K562 (cell line): ENCODE measurements around the gene ZFP37. TPM values are rescaled to one million over a fixed set of nuclear protein-coding genes. Genes with fewer than 3 reads are reported as not detected.

ENCODE experiments used
- ATAC-seq: fragments of 200-7000 bp; cut with Tn5 transposase; 3 replicates; pipeline ENCODE4 v1.9.1; 2020; ENCODE audit warnings: moderate library complexity
- Bru-seq: library from RNA; stranded (reverse); fragments of 400-500 nt; gene quantifications from one replicate; lab custom pipeline; 2021; lab: Mats Ljungman, UMichigan
- BruChase-seq, 2 experiments: library from RNA; stranded (reverse); fragments of 400-500 nt; gene quantifications; one replicate each; lab custom pipeline; 2021; lab: Mats Ljungman, UMichigan
- BruUV-seq: library from RNA; stranded (reverse); fragments of 400-500 nt; replicated peaks from 2 replicates; lab custom pipeline; 2021; lab: Mats Ljungman, UMichigan
- CTCF ChIA-PET: fragments of 300-600 bp; formaldehyde crosslinking; extraction: SDS; loops from one replicate; lab custom pipeline; 2021; ENCODE audit warnings: low intra/inter-chr PET ratio; lab: Yijun Ruan, JAX
- POLR2A ChIA-PET: fragments of 300-600, 350-650 bp; sonication (Branson Sonifier 250); formaldehyde crosslinking; extraction: SDS; loops from one replicate; lab custom pipeline; 2021; ENCODE audit warnings: antibody characterized with exemption, inconsistent platforms; lab: Yijun Ruan, JAX
- DNase-seq, 4 experiments: peaks; one replicate each; pipeline versions ENCODE4 v3.0.0 to v3.0.0-alpha.2; 2011 to 2018; ENCODE audit warnings: low spot score in 3 of 4, mixed read lengths in 3 of 4; ENCODE audit errors: extremely low read depth in 1 of 4
- FAIRE-seq: peaks from 2 replicates; lab custom pipeline; 2011; peaks lifted over from hg19 to GRCh38; lab: Jason Lieb, UNC
- H2AFZ ChIP-seq: 2 replicates; pipeline ENCODE4 v1.6.0; 2011; ENCODE audit warnings: low read depth, low read length, control low read depth, inconsistent platforms
- H3K27ac ChIP-seq: fragments of 200-600 bp; 3 replicates; pipeline ENCODE4 v1.8.0; 2011; ENCODE audit warnings: low read depth, mild to moderate bottlenecking, control low read depth, inconsistent platforms, low read length, moderate library complexity, mixed read lengths; ENCODE audit errors: extremely low read depth
- H3K27me3 ChIP-seq, 2 experiments: fragments of 300-600 bp in 1 of 2; 2 replicates in 1 of 2; 3 replicates in 1 of 2; pipeline versions ENCODE4 v1.6.0 to v1.8.0; 2011; ENCODE audit warnings: inconsistent platforms in 2 of 2, low read length in 2 of 2, mild to moderate bottlenecking in 1 of 2, mixed read lengths in 1 of 2, moderate library complexity in 1 of 2; ENCODE audit not compliant: control insufficient read depth in 2 of 2, insufficient read depth in 2 of 2
- H3K36me3 ChIP-seq: fragments of 300-600 bp; 3 replicates; pipeline ENCODE4 v1.8.0; 2011; ENCODE audit warnings: mild to moderate bottlenecking, low read length, inconsistent platforms; ENCODE audit not compliant: control insufficient read depth, insufficient read depth
- H3K4me1 ChIP-seq, 2 experiments: fragments of 200-600 bp in 1 of 2; replicated peaks in 1 of 2; 2 replicates in 1 of 2; 3 replicates in 1 of 2; pipeline versions ENCODE4 v1.5.1 to v1.8.0; 2011; ENCODE audit warnings: inconsistent platforms in 2 of 2, low read length in 2 of 2, mild to moderate bottlenecking in 1 of 2, mixed read lengths in 1 of 2, moderate library complexity in 1 of 2; ENCODE audit not compliant: control insufficient read depth in 2 of 2, insufficient read depth in 2 of 2
- H3K4me2 ChIP-seq: 2 replicates; pipeline ENCODE4 v1.6.1; 2011; ENCODE audit warnings: low read length, control low read depth, inconsistent platforms, mixed read lengths; ENCODE audit not compliant: insufficient read depth
- H3K4me3 ChIP-seq: fragments of 200-600 bp; sonication (generic), shearing (Covaris generic); 2 replicates; pipeline ENCODE4 v1.5.1; 2016; ENCODE audit warnings: control low read depth, inconsistent platforms
- H3K79me2 ChIP-seq: fragments of 200-600 bp; 3 replicates; pipeline ENCODE4 v1.8.0; 2011; ENCODE audit warnings: low read length, inconsistent platforms; ENCODE audit not compliant: control insufficient read depth, insufficient read depth
- H3K9ac ChIP-seq, 2 experiments: 2 replicates each; pipeline versions ENCODE4 v1.6.0 to v1.6.1; 2011; ENCODE audit warnings: low read depth in 2 of 2, low read length in 2 of 2, control low read depth in 1 of 2, inconsistent platforms in 1 of 2, mild to moderate bottlenecking in 1 of 2, mixed read lengths in 1 of 2; ENCODE audit not compliant: insufficient read depth in 1 of 2
- H3K9me1 ChIP-seq: one replicate; pipeline ENCODE4 v1.6.0; 2011; ENCODE audit warnings: inconsistent platforms, mild to moderate bottlenecking, low read length, moderate library complexity; ENCODE audit not compliant: control insufficient read depth, insufficient read depth
- H3K9me3 ChIP-seq: replicated peaks from 2 replicates; pipeline ENCODE4 v1.5.1; 2011; ENCODE audit warnings: low read depth, low read length, inconsistent platforms; ENCODE audit not compliant: control insufficient read depth, insufficient read depth
- H4K20me1 ChIP-seq: replicated peaks from 2 replicates; pipeline ENCODE4 v1.6.1; 2011; ENCODE audit warnings: low read length, inconsistent platforms, mixed read lengths; ENCODE audit not compliant: control insufficient read depth, insufficient read depth
- MYNN ChIP-seq, 2 experiments: sonication (generic); formaldehyde crosslinking in 1 of 2; IDR thresholded peaks; 2 replicates each; pipeline versions ENCODE4 v1.5.0 to v1.6.1; 2016 to 2020; ENCODE audit warnings: antibody characterized with exemption in 1 of 2, missing genetic modification reagents in 1 of 2
- NBN ChIP-seq: fragments of 450-650 bp; IDR thresholded peaks from 2 replicates; pipeline ENCODE4 v1.6.1; 2016; ENCODE audit warnings: low read depth, mild to moderate bottlenecking
- PHB2 ChIP-seq: fragments of 450-650 bp; IDR thresholded peaks from 2 replicates; pipeline ENCODE4 v1.6.1; 2017; ENCODE audit warnings: low read depth
- POLR2G ChIP-seq: fragments of 200-400 bp; formaldehyde crosslinking; IDR thresholded peaks from 2 replicates; pipeline ENCODE4 v1.6.1; 2017; ENCODE audit warnings: low read depth, mild to moderate bottlenecking, antibody characterized with exemption, low read length, moderate library complexity
- RBM25 ChIP-seq: fragments of 200-400 bp; formaldehyde crosslinking; IDR thresholded peaks from 2 replicates; pipeline ENCODE4 v1.6.1; 2018; ENCODE audit warnings: low read length, low read depth, moderate library complexity; ENCODE audit not compliant: severe bottlenecking
- SFPQ ChIP-seq: fragments of 200-400 bp; formaldehyde crosslinking; IDR thresholded peaks from 2 replicates; pipeline ENCODE4 v1.6.1; 2017; ENCODE audit warnings: mild to moderate bottlenecking, low read depth, low read length, moderate library complexity
- TEAD4 ChIP-seq, 2 experiments: sonication (generic) in 1 of 2; formaldehyde crosslinking in 1 of 2; IDR thresholded peaks; 2 replicates each; pipeline versions ENCODE4 v1.6.1 to v1.8.0; 2012 to 2022; ENCODE audit warnings: borderline replicate concordance in 1 of 2, inconsistent platforms in 1 of 2, low read length in 1 of 2, mild to moderate bottlenecking in 1 of 2, missing genetic modification reagents in 1 of 2
- ZNF511 ChIP-seq: sonication (generic); formaldehyde crosslinking; IDR thresholded peaks from 2 replicates; pipeline ENCODE4 v1.8.0; 2022; ENCODE audit warnings: mild to moderate bottlenecking, missing genetic modification reagents
- WGBS: fragments of 100-300 bp; shearing (Covaris generic); methylation state at CpG from one replicate; pipeline ENCODE4 v1.1.6; 2016; ENCODE audit warnings: low coverage, mixed read lengths; ENCODE audit not compliant: insufficient coverage; ENCODE audit errors: missing lambda C conversion rate; 5-methylcytosine and 5-hydroxymethylcytosine counted together
- in situ Hi-C: fragments of 300-500 bp; cut with MboI; formaldehyde crosslinking; loops from 4 replicates; pipeline ENCODE4 v1.15.0; 2018; ENCODE audit warnings: inconsistent platforms, mixed read lengths
- intact Hi-C: fragments of 100-400 bp; cut with micrococcal nuclease; formaldehyde crosslinking; loops from 2 replicates; pipeline ENCODE4 v1.14.2; 2022
- long read RNA-seq, 3 experiments: library from polyadenylated mRNA in 2 of 3; library from RNA in 1 of 3; unstranded in 2 of 3; stranded (forward) in 1 of 3; transcript quantifications; one replicate each; pipeline ENCODE4 v2.0.0, GENCODE V29; 2019 to 2022
- polyA minus RNA-seq, 3 experiments: library from RNA; depleted of rRNA, polyadenylated mRNA; stranded (reverse); fragments of >200 nt; gene quantifications; 2 replicates each; pipeline ENCODE4 v1.2.3, GENCODE V29; 2011
- polyA plus RNA-seq, 8 experiments: library from polyadenylated mRNA; depleted of rRNA in 4 of 8; stranded (reverse) in 5 of 8; unstranded in 3 of 8; fragments of >200 nt; fragmentation: Nextera tagmentation in 2 of 8; fragmentation: Illumina TruSeq in 1 of 8; extraction: Ambion mirVana in 2 of 8; extraction: Trizol in 1 of 8; gene quantifications; 2 replicates each; pipeline versions ENCODE4 v1.2.1 to v1.2.3, GENCODE V29; 2011 to 2014; ENCODE audit warnings: inconsistent platforms in 1 of 8, missing spikeins in 1 of 8
- total RNA-seq, 7 experiments: library from RNA; depleted of rRNA in 6 of 7; stranded (reverse); fragments of >200 nt in 6 of 7; fragmentation: Illumina TruSeq in 2 of 7; extraction: Trizol in 2 of 7; gene quantifications; 2 replicates each; pipeline versions ENCODE4 v1.2.1 to v1.2.3, GENCODE V29; 2011 to 2021; ENCODE audit warnings: low replicate concordance in 1 of 7
- TF ChIP-seq, protein P1 (sequence below), 2 experiments: fragments of 200-800 bp in 1 of 2; sonication (Bioruptor generic) in 1 of 2; sonication (generic) in 1 of 2; formaldehyde crosslinking in 1 of 2; IDR thresholded peaks in 1 of 2; conservative IDR thresholded peaks in 1 of 2; 2 replicates each; pipeline versions ENCODE4 v1.5.0 to v1.6.1; 2016 to 2020; ENCODE audit warnings: missing compliant biosample characterization in 1 of 2, missing genetic modification characterization in 1 of 2, missing genetic modification reagents in 1 of 2

ZFP37 gene
- total RNA-seq (2011; cell fraction: chromatin; rRNA removed; ENCODE audit: low replicate concordance), result 0.76 TPM in 1 of 2 replicates, not detected in the other
- total RNA-seq (2011; cell fraction: nucleolus; rRNA removed), result under 0.01 TPM in 1 of 2 replicates, not detected in the other
- 0.07 and 0.31 TPM in 2 replicates for total RNA-seq (2011; cell fraction: nucleoplasm; rRNA removed)
- total RNA-seq (2014; rRNA removed) (0.24 TPM in 1 of 2 replicates, not detected in the other), total RNA-seq (2014; rRNA removed; fragmentation: Illumina TruSeq; extraction: Trizol) (0.29 TPM in 2 replicates), total RNA-seq (2015; rRNA removed; fragmentation: Illumina TruSeq; extraction: Trizol) (0.33 and 0.34 TPM in 2 replicates), total RNA-seq (2021) (0.22 and 0.27 TPM in 2 replicates), polyA plus RNA-seq (2011; rRNA removed) (0.03 and 0.04 TPM in 2 replicates), polyA plus RNA-seq (2014; fragmentation: Illumina TruSeq; extraction: Trizol) (0.13 and 0.15 TPM in 2 replicates), polyA plus RNA-seq (2014; fragmentation: Nextera tagmentation; extraction: Ambion mirVana) (under 1 TPM; 0.07 to 0.14 TPM), polyA plus RNA-seq (2014; rRNA removed) (0.08 and 0.09 TPM in 2 replicates), polyA minus RNA-seq (2011; rRNA and poly(A)+ RNA removed) (0.11 TPM in 1 of 2 replicates, not detected in the other), Bru-seq, nascent RNA (percentile 41 among the genes with signal in this experiment), BruChase-seq, experiment 1, labeled RNA remaining after a 2-hour chase (percentile 34 among the genes with signal in this experiment), BruChase-seq, experiment 2, labeled RNA remaining after a 6-hour chase (percentile 38 among the genes with signal in this experiment)
- polyA plus RNA-seq (2011; cell fraction: cytosol; rRNA removed), result not detected in 2 replicates
- 0.06 TPM in 1 of 2 replicates, not detected in the other for polyA plus RNA-seq (2011; cell fraction: nucleus; rRNA removed)
- polyA plus RNA-seq (2012), result 0.13 and 0.24 TPM in 2 replicates
- not detected in 2 replicates for polyA minus RNA-seq (2011; cell fraction: cytosol; rRNA and poly(A)+ RNA removed)
- polyA minus RNA-seq (2011; cell fraction: nucleus; rRNA and poly(A)+ RNA removed), result 0.13 TPM in 1 of 2 replicates, not detected in the other
- long read RNA-seq, experiment 1, result 0 reads
- long read RNA-seq, experiment 2, result 0 reads
- long read RNA-seq, experiment 3, result 0 reads

DNA sequence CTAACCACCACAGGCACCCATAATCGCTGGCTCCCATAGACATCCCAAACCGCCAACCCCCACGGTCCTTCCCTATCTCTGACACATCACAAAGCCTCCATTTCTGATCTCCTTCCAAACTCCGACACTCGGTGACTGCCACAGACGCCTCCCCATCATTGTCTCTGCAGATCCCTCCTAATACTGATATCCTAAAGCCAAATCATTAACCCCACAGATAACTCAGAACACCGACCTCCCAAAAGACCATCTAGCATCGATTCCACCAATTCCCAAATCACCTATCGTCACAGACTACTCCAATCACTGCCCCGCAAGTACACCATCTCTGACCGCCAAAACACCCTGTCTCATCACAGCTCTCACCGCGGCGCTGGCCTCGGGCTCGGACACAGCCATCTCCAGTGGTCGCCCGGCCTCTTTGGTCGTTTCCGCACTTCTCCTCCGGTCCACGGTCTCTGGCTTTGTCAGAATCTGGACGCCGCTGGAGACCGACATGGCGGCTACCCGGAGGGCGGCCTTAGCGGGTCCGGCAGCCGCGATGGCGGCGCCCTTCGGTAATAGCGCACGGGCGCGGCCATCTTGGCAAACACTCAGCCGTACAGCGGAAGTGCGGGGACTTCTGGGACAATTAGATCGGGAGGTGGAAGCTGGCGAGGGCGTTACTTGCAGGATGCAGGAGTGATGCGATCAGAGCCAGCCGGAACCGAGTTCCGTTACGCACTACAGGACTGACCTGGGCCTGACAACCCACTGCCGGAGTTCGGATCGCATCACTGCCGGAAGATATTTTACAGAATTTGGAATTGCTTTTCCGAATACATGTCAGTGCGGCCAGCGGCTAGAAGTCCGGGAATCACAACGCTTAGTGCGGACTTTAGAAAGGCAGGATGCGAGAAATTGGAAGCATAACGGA is at the start of gene ZFP37:
Gene ZFP37 (minus strand): TSS at position 534 of the 916 bp plus-strand sequence. CDS start 36 bp downstream, at position 498.
- ChIA-PET POLR2A (interaction anchor here (0.6 kb wide), 1 partner anchor 220 kb away, joined by 3 read pairs; no protein-coding TSS in a partner anchor), CTCF (no interaction called here)
- Histone ChIP-seq H3K4me3 (peak within 1 kb of the TSS; percentile 49), H4K20me1 (no peaks in the 10 kb centered on the region), H3K4me2 (peak within 1 kb of the TSS; percentile 86), H3K9ac (peak within 1 kb of the TSS in 1 of 2 experiments; percentile 55; a peak in 2 of 4 replicates), H3K36me3 (no peaks in the 10 kb centered on the region; the same call in 2 of the 3 replicates), H3K27me3 (peaks cover 0 to 5% of the 10 kb centered on the region in 2 experiments; a peak in 1 of 5 replicates), H3K27ac (no peak within 1 kb of the TSS; the same call in 2 of the 3 replicates), H3K9me1 (no peaks in the 10 kb centered on the region), H3K4me1 (peaks cover 0 to 15% of the 10 kb centered on the region in 2 experiments; a peak in 2 of 5 replicates), H3K9me3 (no peaks in the 10 kb centered on the region), H2AFZ (peak within 1 kb of the TSS; percentile 91), H3K79me2 (no peaks in the 10 kb centered on the region)
- 8% methylated on average over 61 of the region's 62 CpGs for WGBS
- BruUV-seq, result no TSS peak
- in situ Hi-C loops, result no loop called here
- FAIRE-seq (peak; percentile 80), ATAC-seq (peak; percentile 100), DNase-seq (peak; percentile 75 to 88 (median 80))
- intact Hi-C loops, result no loop called here
- TF ChIP-seq PHB2 (0 out of 2 replicates have a peak, but pooled peaks have one; percentile 30), MYNN (IDR thresholded peaks at IDR 0.05) (no peak), MYNN (CRISPR knock-in tag; IDR thresholded peaks at IDR 0.05) (no peak), POLR2G (peak; percentile 74), SFPQ (no peak), NBN (no peak), TEAD4 (IDR thresholded peaks at IDR 0.05; ENCODE audit: low read length) (no peak), TEAD4 (CRISPR knock-in tag; IDR thresholded peaks at IDR 0.05; ENCODE audit: borderline replicate concordance) (no peak), RBM25 (no peak), ZNF511 (no peak)
- TF ChIP-seq, protein P1, sequence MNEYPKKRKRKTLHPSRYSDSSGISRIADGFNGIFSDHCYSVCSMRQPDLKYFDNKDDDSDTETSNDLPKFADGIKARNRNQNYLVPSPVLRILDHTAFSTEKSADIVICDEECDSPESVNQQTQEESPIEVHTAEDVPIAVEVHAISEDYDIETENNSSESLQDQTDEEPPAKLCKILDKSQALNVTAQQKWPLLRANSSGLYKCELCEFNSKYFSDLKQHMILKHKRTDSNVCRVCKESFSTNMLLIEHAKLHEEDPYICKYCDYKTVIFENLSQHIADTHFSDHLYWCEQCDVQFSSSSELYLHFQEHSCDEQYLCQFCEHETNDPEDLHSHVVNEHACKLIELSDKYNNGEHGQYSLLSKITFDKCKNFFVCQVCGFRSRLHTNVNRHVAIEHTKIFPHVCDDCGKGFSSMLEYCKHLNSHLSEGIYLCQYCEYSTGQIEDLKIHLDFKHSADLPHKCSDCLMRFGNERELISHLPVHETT (CRISPR knock-in tag; conservative IDR thresholded peaks at IDR 0.05 in 1 of 2, IDR thresholded peaks at IDR 0.05 in 1 of 2), result peak in 1 of 2 experiments; percentile 86; a peak in 2 of 4 replicates
